IMR-90 (cell line): Measurements from ENCODE around the gene TAS1R1. TPM values are rescaled to one million over a fixed set of nuclear protein-coding genes. Genes with fewer than 3 reads are reported as not detected.
A peak's percentile ranks its signal among the peaks of the same experiment; 100 is the strongest.

Experiments
- ATAC-seq: fragments of 200-7000 bp; cut with Tn5 transposase; 2 replicates; pipeline ENCODE4 v1.9.1; 2020; ENCODE audit warnings: low read depth, mild to moderate bottlenecking, moderate library complexity
- BruUV-seq: library from RNA; stranded (reverse); fragments of 400-500 nt; replicated peaks from 2 replicates; lab custom pipeline; 2021; lab: Mats Ljungman, UMichigan
- CTCF ChIA-PET: fragments of 300-600 bp; formaldehyde crosslinking; extraction: SDS; loops from one replicate; lab custom pipeline; 2021; ENCODE audit warnings: antibody characterized with exemption; lab: Yijun Ruan, JAX
- POLR2A ChIA-PET: fragments of 300-600 bp; sonication (Branson Sonifier 250); formaldehyde crosslinking; loops from one replicate; lab custom pipeline; 2022; ENCODE audit warnings: antibody characterized with exemption; ENCODE audit not compliant: unreplicated experiment; lab: Charles Lee
- DNase-seq: peaks from one replicate; pipeline ENCODE4 v3.0.0; 2013
- H2AFZ ChIP-seq: replicated peaks from 2 replicates; pipeline ENCODE3; 2013; ENCODE audit warnings: low read length, mild to moderate bottlenecking; ENCODE audit not compliant: poor library complexity
- H2AK5ac ChIP-seq: 2 replicates; pipeline ENCODE4 v1.6.1; 2013; ENCODE audit warnings: low read depth, low read length, inconsistent platforms
- H2AK9ac ChIP-seq: replicated peaks from 2 replicates; pipeline ENCODE3; 2013; ENCODE audit warnings: mild to moderate bottlenecking, low read depth, low read length, moderate library complexity; ENCODE audit not compliant: poor library complexity
- H2BK120ac ChIP-seq: 2 replicates; pipeline ENCODE4 v1.6.1; 2013; ENCODE audit warnings: low read depth, low read length, inconsistent platforms
- H2BK15ac ChIP-seq: 3 replicates; pipeline ENCODE4 v1.6.1; 2013; ENCODE audit warnings: low read depth, low read length, inconsistent platforms
- H2BK20ac ChIP-seq: 2 replicates; pipeline ENCODE4 v1.6.1; 2013; ENCODE audit warnings: low read depth, mild to moderate bottlenecking, inconsistent platforms, low read length, moderate library complexity
- H2BK5ac ChIP-seq: 2 replicates; pipeline ENCODE4 v1.6.1; 2013; ENCODE audit warnings: mild to moderate bottlenecking, low read depth, low read length, inconsistent platforms; ENCODE audit not compliant: poor library complexity, severe bottlenecking
- H3K14ac ChIP-seq: replicated peaks from 2 replicates; pipeline ENCODE4 v1.6.1; 2013; ENCODE audit warnings: low read depth, low read length, inconsistent platforms
- H3K18ac ChIP-seq: 2 replicates; pipeline ENCODE4 v1.6.1; 2013; ENCODE audit warnings: low read depth, low read length, control low read depth
- H3K23ac ChIP-seq: 2 replicates; pipeline ENCODE4 v1.6.1; 2013; ENCODE audit warnings: low read depth, low read length, inconsistent platforms
- H3K27ac ChIP-seq: 2 replicates; pipeline ENCODE4 v1.5.1; 2013; ENCODE audit warnings: mild to moderate bottlenecking, control low read depth, low read length; ENCODE audit not compliant: insufficient read depth
- H3K27me3 ChIP-seq: 2 replicates; pipeline ENCODE4 v1.6.1; 2013; ENCODE audit warnings: low read length; ENCODE audit not compliant: control insufficient read depth, insufficient read depth
- H3K36me3 ChIP-seq: 2 replicates; pipeline ENCODE4 v1.6.1; 2013; ENCODE audit warnings: low read length, mixed read lengths; ENCODE audit not compliant: control insufficient read depth, insufficient read depth
- H3K4ac ChIP-seq: 2 replicates; pipeline ENCODE4 v1.6.1; 2013; ENCODE audit warnings: low read depth, low read length, inconsistent platforms
- H3K4me1 ChIP-seq: 2 replicates; pipeline ENCODE4 v1.6.1; 2013; ENCODE audit warnings: low read length, mixed read lengths; ENCODE audit not compliant: control insufficient read depth, insufficient read depth
- H3K4me2 ChIP-seq: 2 replicates; pipeline ENCODE4 v1.6.1; 2013; ENCODE audit warnings: low read depth, mild to moderate bottlenecking, control low read depth, low read length, moderate library complexity
- H3K4me3 ChIP-seq: 2 replicates; pipeline ENCODE4 v1.5.1; 2013; ENCODE audit warnings: low read depth, mild to moderate bottlenecking, control low read depth, low read length, moderate library complexity; ENCODE audit not compliant: insufficient read depth
- H3K56ac ChIP-seq: 2 replicates; pipeline ENCODE4 v1.6.1; 2013; ENCODE audit warnings: low read length, inconsistent platforms; ENCODE audit not compliant: insufficient read depth; ENCODE audit errors: extremely low read depth
- H3K79me1 ChIP-seq, 2 experiments: 2 replicates each; pipeline ENCODE4 v1.6.1; 2013; ENCODE audit warnings: low read length in 2 of 2, inconsistent platforms in 1 of 2, low read depth in 1 of 2
- H3K9ac ChIP-seq: 2 replicates; pipeline ENCODE4 v1.6.1; 2013; ENCODE audit warnings: low read depth, low read length, control low read depth
- H3K9me1 ChIP-seq: 2 replicates; pipeline ENCODE4 v1.6.1; 2013; ENCODE audit warnings: low read length, inconsistent platforms; ENCODE audit not compliant: insufficient read depth
- H3K9me3 ChIP-seq: 2 replicates; pipeline ENCODE4 v1.6.1; 2013; ENCODE audit warnings: low read length; ENCODE audit not compliant: control insufficient read depth, insufficient read depth
- H4K20me1 ChIP-seq: 2 replicates; pipeline ENCODE4 v1.6.1; 2013; ENCODE audit warnings: low read length, inconsistent platforms; ENCODE audit not compliant: insufficient read depth
- H4K5ac ChIP-seq: 2 replicates; pipeline ENCODE4 v1.6.1; 2013; ENCODE audit warnings: mild to moderate bottlenecking, low read depth, low read length, control low read depth
- H4K8ac ChIP-seq, 2 experiments: 2 replicates each; pipeline ENCODE4 v1.6.1; 2013; ENCODE audit warnings: low read depth in 2 of 2, low read length in 2 of 2, control low read depth in 1 of 2, inconsistent platforms in 1 of 2
- H4K91ac ChIP-seq: 2 replicates; pipeline ENCODE4 v1.6.1; 2013; ENCODE audit warnings: low read depth, low read length, inconsistent platforms; ENCODE audit not compliant: insufficient read depth
- CEBPB ChIP-seq: IDR thresholded peaks from 2 replicates; pipeline ENCODE4 v1.6.1; 2012; ENCODE audit warnings: low read depth, low read length, improper control_type of control experiment
- MAZ ChIP-seq: IDR thresholded peaks from 2 replicates; pipeline ENCODE4 v1.6.1; 2012; ENCODE audit warnings: low read depth, mild to moderate bottlenecking, low read length, improper control_type of control experiment, moderate library complexity, borderline replicate concordance
- MXI1 ChIP-seq: IDR thresholded peaks from 2 replicates; pipeline ENCODE4 v1.6.1; 2012; ENCODE audit warnings: low read depth, mild to moderate bottlenecking, low read length, moderate library complexity, borderline replicate concordance
- RAD21 ChIP-seq: IDR thresholded peaks from 2 replicates; pipeline ENCODE4 v1.6.1; 2012; ENCODE audit warnings: low read length, improper control_type of control experiment
- WGBS, 2 experiments: methylation state at CpG; one replicate each; pipeline versions ENCODE4 v1.1.5 to v1.1.7; 2013; ENCODE audit warnings: missing lambda C conversion rate in 2 of 2; ENCODE audit not compliant: insufficient read length in 1 of 2; ENCODE audit errors: extremely low coverage in 2 of 2; 5-methylcytosine and 5-hydroxymethylcytosine counted together
- dilution Hi-C: fragments of 300-500 bp; cut with HindIII; formaldehyde crosslinking; loops from one replicate; pipeline ENCODE4 v1.14.3; 2018; ENCODE audit warnings: low sequenced_read_pairs; ENCODE audit not compliant: unreplicated experiment
- in situ Hi-C: fragments of 300-500 bp; cut with MboI; formaldehyde crosslinking; loops from 3 replicates; pipeline ENCODE4 v1.14.3; 2019; ENCODE audit warnings: low sequenced_read_pairs, inconsistent platforms, mixed read lengths
- intact Hi-C: fragments of 100-400 bp; cut with micrococcal nuclease; formaldehyde crosslinking; loops from 2 replicates; pipeline ENCODE4 v1.10.0; 2022
- polyA plus RNA-seq, 3 experiments: library from polyadenylated mRNA; depleted of rRNA; stranded (reverse); fragments of >200 nt; gene quantifications; 2 replicates each; pipeline ENCODE4 v1.2.3, GENCODE V29; 2012; ENCODE audit warnings: low replicate concordance in 1 of 3
- total RNA-seq: library from RNA; depleted of rRNA; stranded (reverse); fragments of >200 nt; gene quantifications from 2 replicates; pipeline ENCODE4 v1.2.3, GENCODE V29; 2012

Gene TAS1R1
- total and polyA plus RNA-seq, 2 of the 4 experiments (the other 2 are of a cell fraction) = 0.05 TPM; not detected in 1

DNA sequence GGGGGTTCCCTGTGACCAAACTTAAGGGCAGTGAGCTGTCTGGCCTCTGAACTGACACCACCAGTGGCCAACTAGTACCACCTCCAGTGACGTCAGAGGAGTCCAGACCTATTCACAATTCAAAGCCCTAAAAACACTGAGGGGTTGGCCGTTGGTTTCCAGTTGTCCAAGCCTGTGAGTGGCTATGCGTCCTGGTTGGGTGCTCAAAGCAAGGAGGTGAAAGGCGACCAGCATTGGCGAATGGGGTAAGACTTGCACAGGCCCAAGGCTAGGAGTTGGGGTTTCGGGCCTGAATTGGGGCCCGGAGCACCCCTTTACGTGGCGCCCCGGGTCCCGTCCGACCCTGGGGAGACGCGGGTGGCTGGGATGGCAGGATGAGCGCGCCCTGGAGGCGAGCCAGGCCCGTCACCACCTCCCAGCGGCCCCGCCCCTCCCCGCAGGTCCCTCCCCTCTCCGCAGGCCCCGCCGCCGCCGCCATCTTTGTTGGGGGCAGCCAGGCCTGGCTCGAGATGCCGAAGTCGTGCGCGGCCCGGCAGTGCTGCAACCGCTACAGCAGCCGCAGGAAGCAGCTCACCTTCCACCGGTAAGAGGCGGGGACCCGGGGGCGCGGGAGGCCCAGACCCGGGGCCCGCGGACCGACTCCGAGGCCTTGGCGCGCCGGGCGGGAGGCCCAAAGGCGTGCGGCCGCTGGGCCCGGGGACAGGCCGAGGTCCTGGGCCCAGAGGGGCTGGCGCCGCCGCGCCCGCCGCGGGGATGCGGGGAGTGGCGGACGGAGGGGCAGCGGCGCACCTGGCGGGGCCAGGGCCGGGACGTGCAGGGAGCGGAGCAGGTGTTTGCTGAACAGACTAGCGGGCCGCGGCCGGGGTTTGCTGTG lies 69.8 kb downstream of the TAS1R1 start, which contains the start of gene THAP3:
THAP3 (plus strand) TSS at position 159 of the 874 bp plus-strand sequence; CDS start at position 510, 351 bp downstream.
- POLR2A ChIA-PET = no interaction called here
- WGBS, 2 experiments = 1% methylated on average over 46 of the region's 73 CpGs; no CpG with 5 or more reads in 1 of the 2 experiments

More for the DNA sequence above, 69.8 kb downstream of the TAS1R1 start, which contains the start of gene THAP3:
- Histone ChIP-seq H3K4me2 (peak within 1 kb of the TSS; percentile 95), H3K79me1 (peaks cover 35 to 81% of the 10 kb centered on the region in 2 experiments), H2BK15ac (no peak within 1 kb of the TSS), H3K23ac (peak within 1 kb of the TSS; percentile 93), H3K27ac (peak within 1 kb of the TSS; percentile 85), H3K14ac (peak within 1 kb of the TSS; percentile 85), H4K5ac (peak within 1 kb of the TSS; percentile 23), H3K18ac (no peak within 1 kb of the TSS), H3K4ac (peak within 1 kb of the TSS; percentile 64), H2BK120ac (no peak within 1 kb of the TSS), H3K4me3 (peak within 1 kb of the TSS; percentile 67), H2AK5ac (peak within 1 kb of the TSS; percentile 22), H2AK9ac (peak within 1 kb of the TSS; percentile 74), H4K8ac (peak within 1 kb of the TSS in 1 of 2 experiments; percentile 66; a peak in 2 of 4 replicates), H3K4me1 (peaks cover 6% of the 10 kb centered on the region), H4K91ac (peak within 1 kb of the TSS; percentile 66; the same call in 1 of the 2 replicates), H2BK20ac (no peak within 1 kb of the TSS), H3K36me3 (peaks cover 56% of the 10 kb centered on the region), H3K9me3 (no peaks in the 10 kb centered on the region), H3K27me3 (no peaks in the 10 kb centered on the region), H3K56ac (no peak within 1 kb of the TSS; the same call in 1 of the 2 replicates), H3K9ac (peak within 1 kb of the TSS; percentile 65), H2AFZ (peak within 1 kb of the TSS; percentile 92), H2BK5ac (peak within 1 kb of the TSS; percentile 67), H3K9me1 (peaks cover 4% of the 10 kb centered on the region), H4K20me1 (peaks cover 49% of the 10 kb centered on the region)
- CTCF ChIA-PET = interaction anchor here (0.6 kb wide), 1 partner anchor 108 kb away, joined by 4 read pairs; no protein-coding TSS in a partner anchor
- BruUV-seq = no TSS peak
- ATAC-seq = peak; percentile 95
- TF ChIP-seq RAD21 (no peak), MAZ (peak; percentile 52; the same call in 1 of the 2 replicates), CEBPB (no peak), MXI1 (0 out of 2 replicates have a peak, but pooled peaks have one; percentile 32)
- peak; percentile 85 for DNase-seq
- dilution Hi-C loops = no loop called here
- intact Hi-C loops = no loop called here
- in situ Hi-C loops = no loop called here
